ENCODE data around the gene BIN1. TPM values are rescaled to one million over a fixed set of nuclear protein-coding genes. Genes with fewer than 3 reads are reported as not detected.

Gene BIN1
- total RNA-seq, 1 donor from 2014 or later, result 62.5 TPM

- H3K36me3 Mint-ChIP-seq (ENCODE audit: low read depth), result no peaks in the 10 kb centered on the region
- no peak for TF ChIP-seq CTCF (IDR thresholded peaks at IDR 0.05)
Observed at GRCh38 chr2:127145280-127145895, 38.4 kb upstream of the BIN1 start.

GRCh38 chr2:127143841-127144782, 37.2 kb upstream of the BIN1 start:
- ATAC-seq (ENCODE audit: low read depth) (no peak), DNase-seq (no peak)
- Mint-ChIP-seq H3K9me3 (no peaks in the 10 kb centered on the region), H3K27ac (no peak overlapping the region), H3K4me1 (peaks cover 9% of the 10 kb centered on the region), H3K27me3 (peaks cover 1% of the 10 kb centered on the region), H3K4me3 (no peak overlapping the region), H3K36me3 (ENCODE audit: low read depth) (no peaks in the 10 kb centered on the region)
- no peak for TF ChIP-seq CTCF (IDR thresholded peaks at IDR 0.05)
- POLR2A ChIA-PET, result no interaction called here
- CTCF ChIA-PET, result interaction anchor here (1.1 to 1.2 kb wide), 2 partner anchors 75 to 76 kb away, joined by 3 read pairs; no protein-coding TSS in a partner anchor
- intact Hi-C loops (cut with micrococcal nuclease), result no loop called here

More at GRCh38 chr2:127145280-127145895, 38.4 kb upstream of the BIN1 start:
- DNase-seq (no peak), ATAC-seq (ENCODE audit: low read depth) (no peak)
- H3K4me1 Mint-ChIP-seq, result no peaks in the 10 kb centered on the region
- peaks cover 1% of the 10 kb centered on the region for H3K27me3 Mint-ChIP-seq
- no peak overlapping the region for H3K27ac Mint-ChIP-seq
- intact Hi-C loops (cut with micrococcal nuclease), result no loop called here
- ChIA-PET POLR2A (no interaction called here), CTCF (interaction anchor here (1.1 kb wide), 1 partner anchor 76 kb away, joined by 3 read pairs; no protein-coding TSS in a partner anchor)
- no peaks in the 10 kb centered on the region for H3K9me3 Mint-ChIP-seq
- H3K4me3 Mint-ChIP-seq, result no peak overlapping the region

- Mint-ChIP-seq H3K4me1 (peaks cover 9% of the 10 kb centered on the region), H3K27me3 (peaks cover 1% of the 10 kb centered on the region), H3K36me3 (ENCODE audit: low read depth) (no peaks in the 10 kb centered on the region), H3K27ac (no peak overlapping the region), H3K9me3 (peaks cover 2% of the 10 kb centered on the region), H3K4me3 (no peak overlapping the region)
- TF ChIP-seq CTCF (IDR thresholded peaks at IDR 0.05), result no peak
- POLR2A ChIA-PET, result no interaction called here
- CTCF ChIA-PET, result interaction anchor here (1.2 kb wide), 1 partner anchor 75 kb away, joined by 3 read pairs; no protein-coding TSS in a partner anchor
- DNase-seq (no peak), ATAC-seq (ENCODE audit: low read depth) (no peak)
- intact Hi-C loops (cut with micrococcal nuclease), result no loop called here
Observed at GRCh38 chr2:127142663-127143630, 36.0 kb upstream of the BIN1 start.

GRCh38 chr2:127140538-127140937, 33.6 kb upstream of the BIN1 start:
- H3K36me3 Mint-ChIP-seq (ENCODE audit: low read depth), result no peaks in the 10 kb centered on the region
- H3K4me1 Mint-ChIP-seq, result peaks cover 9% of the 10 kb centered on the region
- POLR2A ChIA-PET, result no interaction called here
- peaks cover 1% of the 10 kb centered on the region for H3K27me3 Mint-ChIP-seq
- no peak overlapping the region for H3K4me3 Mint-ChIP-seq
- H3K9me3 Mint-ChIP-seq, result peaks cover 2% of the 10 kb centered on the region
- TF ChIP-seq CTCF (IDR thresholded peaks at IDR 0.05), result no peak
- H3K27ac Mint-ChIP-seq, result no peak overlapping the region
- no peak for DNase-seq
- CTCF ChIA-PET, result no interaction called here
- intact Hi-C loops (cut with micrococcal nuclease), result no loop called here
- no peak for ATAC-seq (ENCODE audit: low read depth)

Data from activated B cell treated with CpG ODN at 0.5 μM for 24 hours (primary cell).